DMS79 treated with DMSO at 0.1 percent for 48 hours (cell line): ENCODE results near the gene ZMYM3.
A peak's percentile ranks its signal among the peaks of the same experiment; 100 is the strongest.

ENCODE experiments used
- DNase-seq: peaks from one replicate; lab custom pipeline; 2025; lab: John Stamatoyannopoulos, UW

Gene ZMYM3

DNA sequence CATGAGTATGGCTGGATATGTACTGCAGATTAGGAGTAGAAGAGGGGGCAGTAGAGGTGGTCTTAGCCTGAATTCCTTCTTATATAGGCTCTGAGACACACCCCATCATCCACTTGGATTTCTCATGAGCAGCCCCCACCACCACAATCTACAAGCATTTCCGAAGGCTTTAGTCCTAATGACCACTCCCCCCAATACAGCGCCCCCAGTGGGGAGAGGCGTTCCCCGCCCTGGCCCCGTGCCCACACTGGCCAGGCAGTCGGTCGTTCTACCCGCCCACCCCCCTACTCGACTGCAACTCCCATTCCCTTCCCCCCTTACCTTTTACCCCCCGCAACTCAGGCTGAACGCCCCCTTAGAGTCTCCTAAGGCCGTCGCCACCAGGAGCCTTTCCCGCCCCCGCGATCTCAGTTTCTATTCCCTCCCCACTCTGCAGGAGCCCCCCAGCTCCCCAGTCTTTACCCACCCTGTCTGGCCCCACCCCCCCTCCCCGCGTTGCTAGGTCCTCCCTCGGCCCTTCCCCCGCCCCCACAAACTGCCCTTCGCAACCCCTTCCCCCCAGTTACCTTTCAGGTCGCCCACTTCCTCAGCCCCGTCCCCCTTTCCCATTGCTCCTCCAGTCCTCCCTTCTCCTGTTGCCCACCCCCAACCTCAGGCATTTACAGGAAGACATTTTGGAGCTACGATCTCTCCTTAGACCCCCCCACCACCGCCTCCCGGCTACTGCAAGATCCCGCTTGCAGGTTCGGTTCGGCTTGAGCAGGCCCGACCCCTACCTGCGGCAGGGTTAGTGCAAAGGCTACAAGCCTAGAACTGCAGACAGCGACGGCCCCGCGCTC, 468 bp downstream of the ZMYM3 start:
- peak; percentile 52 for DNase-seq

GRCh38 chrX:71252221-71252620, 1.7 kb downstream of the ZMYM3 start:
- DNase-seq: no peak

DNA sequence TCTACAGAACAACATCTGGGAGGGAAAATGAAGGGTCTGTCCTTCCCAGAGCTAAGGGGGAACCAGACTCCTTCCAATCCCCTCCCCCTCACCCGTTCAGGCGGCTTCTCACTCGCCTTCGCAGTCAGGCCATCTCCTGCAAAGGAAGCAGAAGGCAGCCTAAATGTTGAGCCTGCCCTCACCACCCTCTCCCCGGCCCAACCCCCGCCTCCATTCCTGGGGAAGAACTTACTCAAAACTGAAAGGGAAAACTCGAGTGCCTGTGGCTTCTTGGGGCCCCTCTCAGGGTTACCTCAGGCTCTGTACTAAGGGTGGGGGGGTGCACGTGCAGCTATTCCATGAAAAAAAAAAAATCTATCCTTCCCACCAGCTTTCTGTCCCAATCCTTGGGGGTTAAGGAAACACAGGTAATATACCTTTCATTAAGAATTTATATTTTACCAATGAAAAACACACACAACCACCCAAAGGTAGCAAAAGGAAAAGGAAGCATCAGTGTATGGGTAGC, 2.4 kb downstream of the ZMYM3 start:
- no peak for DNase-seq

DNA sequence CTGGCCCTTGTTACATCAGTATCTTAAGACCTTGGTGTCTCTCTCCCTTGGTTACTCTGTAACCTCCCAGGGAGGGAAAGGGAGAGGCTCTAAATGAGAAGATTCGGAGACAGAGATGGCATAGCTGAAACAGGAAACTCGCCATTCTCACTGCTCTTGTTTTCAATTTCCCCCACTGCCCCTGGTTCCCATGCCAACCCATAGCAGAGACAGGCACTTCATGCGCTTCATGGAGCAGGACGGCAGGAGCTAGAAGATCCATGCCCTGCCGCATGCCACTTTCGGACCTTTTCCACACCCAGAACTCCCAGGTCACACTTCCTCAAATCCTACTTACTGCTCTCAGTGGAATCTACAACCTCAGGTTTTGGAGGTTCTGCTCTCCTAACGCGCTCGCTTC, 3.1 kb downstream of the ZMYM3 start:
- DNase-seq: no peak

DNA sequence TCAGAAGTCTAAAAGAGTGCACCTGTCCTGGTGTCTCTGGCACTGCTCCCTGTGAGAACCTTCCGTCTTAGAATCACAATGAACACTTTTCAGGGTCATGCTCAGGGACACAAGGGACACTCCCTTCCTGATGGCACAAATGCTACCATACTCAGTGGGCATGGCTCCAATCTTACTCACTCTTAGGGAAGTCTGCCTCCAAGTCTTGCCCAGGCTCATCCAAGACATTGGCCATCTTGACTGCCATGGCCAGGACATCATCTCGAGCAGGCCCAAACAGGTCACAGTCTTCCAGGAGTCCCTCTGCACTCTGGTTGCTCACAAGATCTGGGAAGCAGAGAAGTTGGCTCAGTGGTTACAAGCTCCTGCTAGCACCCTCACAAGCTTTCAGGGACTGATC, 8.8 kb downstream of the ZMYM3 start:
- DNase-seq: no peak

GRCh38 chrX:71244359-71245128, 9.4 kb downstream of the ZMYM3 start:
- no peak for DNase-seq

DNA sequence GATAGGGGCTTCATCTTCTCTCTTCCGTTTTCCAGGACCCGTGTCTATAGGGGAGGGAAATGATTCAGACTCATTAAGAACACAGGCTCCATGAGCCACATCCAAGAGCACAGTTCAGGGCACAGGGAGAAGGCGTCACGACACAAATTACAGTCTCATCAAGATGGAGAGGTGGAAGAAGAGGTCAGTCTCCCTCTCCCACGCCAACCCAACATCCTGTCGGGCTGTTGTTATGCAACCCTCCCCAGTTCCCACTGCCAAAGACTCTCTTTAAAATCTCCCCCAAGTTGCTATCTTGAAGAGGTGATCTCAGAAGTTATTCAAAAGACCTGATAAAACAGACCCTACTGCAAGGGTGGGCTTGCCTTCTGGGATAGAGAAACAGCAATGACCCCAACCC, 12.6 kb downstream of the ZMYM3 start:
- no peak for DNase-seq

- no peak for DNase-seq
Observed at GRCh38 chrX:71239781-71240180, 14.2 kb downstream of the ZMYM3 start.

DNA sequence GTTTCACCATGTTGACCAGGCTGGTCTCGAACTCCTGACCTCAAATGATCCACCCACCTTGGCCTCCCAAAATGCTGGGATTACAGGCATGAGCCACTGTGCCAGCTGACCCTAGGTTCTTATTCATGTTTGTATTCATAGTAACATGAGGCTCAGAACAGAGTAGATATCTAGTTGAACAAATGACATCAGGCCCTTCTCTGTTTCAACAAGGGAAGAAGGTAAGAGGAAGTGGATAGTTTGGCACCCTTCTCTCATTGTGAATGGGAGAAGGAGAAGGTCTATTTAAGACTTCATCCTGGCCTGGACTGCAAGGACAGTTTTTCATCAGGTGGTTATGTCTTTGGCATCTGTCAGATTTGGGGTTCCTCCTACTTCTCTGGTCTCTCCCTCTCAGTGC, 17.1 kb downstream of the ZMYM3 start:
- no peak for DNase-seq

DNA sequence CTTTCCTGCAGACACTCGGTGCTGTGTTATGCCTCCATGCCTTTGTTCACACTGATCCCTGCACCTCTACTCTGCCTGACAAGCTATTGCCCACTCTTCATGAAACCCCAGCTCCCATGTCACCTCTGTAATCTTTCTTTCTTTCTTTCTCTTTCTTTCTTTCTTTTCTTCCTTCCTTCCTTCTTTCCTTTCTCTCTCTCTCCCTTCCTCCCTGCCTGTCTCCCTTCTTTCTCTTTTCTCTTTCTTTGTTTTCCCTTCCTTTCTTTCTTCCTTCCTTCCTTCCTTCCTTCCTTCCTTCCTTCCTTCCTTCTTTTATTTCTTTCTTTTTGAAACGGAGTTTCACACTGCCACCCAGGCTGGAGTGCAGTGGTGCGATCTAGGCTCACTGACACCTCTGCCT, 18.5 kb downstream of the ZMYM3 start:
- no peak for DNase-seq

DNA sequence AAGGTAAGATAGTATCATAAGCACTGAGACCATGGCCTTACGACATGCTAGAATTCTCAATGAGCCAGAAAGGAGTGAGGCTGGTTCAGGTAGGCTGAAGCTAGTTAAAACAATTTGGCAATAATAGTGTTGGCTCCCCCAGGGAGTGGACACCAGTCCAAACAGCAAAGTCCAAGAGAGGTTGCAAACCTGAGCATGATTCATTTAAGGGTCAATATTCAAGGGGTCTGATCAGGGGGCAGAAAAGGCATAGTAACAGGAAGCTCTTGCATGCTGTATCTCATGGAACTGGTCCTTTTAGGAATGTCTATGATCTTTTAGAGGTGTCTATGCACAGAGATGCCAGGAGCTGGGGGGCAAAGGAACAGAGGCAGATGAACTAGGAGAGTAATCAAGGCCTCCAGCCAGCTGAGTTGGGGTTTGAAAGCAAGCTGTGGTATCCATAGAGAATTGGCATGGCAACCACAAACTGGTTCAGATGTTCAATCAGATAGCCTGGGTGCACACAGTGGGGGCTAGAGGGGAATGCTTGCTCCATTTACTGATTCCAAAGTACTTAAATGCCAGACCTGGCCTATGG, 25.8 kb downstream of the ZMYM3 start:
- no peak for DNase-seq

GRCh38 chrX:71227370-71228062, 26.4 kb downstream of the ZMYM3 start:
- DNase-seq: no peak

GRCh38 chrX:71225676-71226075, 28.3 kb downstream of the ZMYM3 start:
- DNase-seq: no peak

GRCh38 chrX:71225009-71225408, 28.9 kb downstream of the ZMYM3 start:
- no peak for DNase-seq

DNA sequence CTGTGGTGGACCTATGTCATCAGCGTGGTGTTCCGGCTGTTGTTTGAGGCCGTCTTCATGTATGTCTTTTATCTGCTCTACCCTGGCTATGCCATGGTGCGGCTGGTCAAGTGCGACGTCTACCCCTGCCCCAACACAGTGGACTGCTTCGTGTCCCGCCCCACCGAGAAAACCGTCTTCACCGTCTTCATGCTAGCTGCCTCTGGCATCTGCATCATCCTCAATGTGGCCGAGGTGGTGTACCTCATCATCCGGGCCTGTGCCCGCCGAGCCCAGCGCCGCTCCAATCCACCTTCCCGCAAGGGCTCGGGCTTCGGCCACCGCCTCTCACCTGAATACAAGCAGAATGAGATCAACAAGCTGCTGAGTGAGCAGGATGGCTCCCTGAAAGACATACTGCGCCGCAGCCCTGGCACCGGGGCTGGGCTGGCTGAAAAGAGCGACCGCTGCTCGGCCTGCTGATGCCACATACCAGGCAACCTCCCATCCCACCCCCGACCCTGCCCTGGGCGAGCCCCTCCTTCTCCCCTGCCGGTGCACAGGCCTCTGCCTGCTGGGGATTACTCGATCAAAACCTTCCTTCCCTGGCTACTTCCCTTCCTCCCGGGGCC, 29.7 kb downstream of the ZMYM3 start:
- DNase-seq: no peak

GRCh38 chrX:71222929-71223328, 31.0 kb downstream of the ZMYM3 start, which contains the start of gene GJB1:
GJB1 (plus strand) TSS chrX:71223224; CDS start chrX:71223708, 484 bp downstream.
- no peak for DNase-seq

GRCh38 chrX:71221145-71221544, 32.8 kb downstream of the ZMYM3 start:
- no peak for DNase-seq

GRCh38 chrX:71217298-71217697, 36.6 kb downstream of the ZMYM3 start:
- DNase-seq: no peak

DNA sequence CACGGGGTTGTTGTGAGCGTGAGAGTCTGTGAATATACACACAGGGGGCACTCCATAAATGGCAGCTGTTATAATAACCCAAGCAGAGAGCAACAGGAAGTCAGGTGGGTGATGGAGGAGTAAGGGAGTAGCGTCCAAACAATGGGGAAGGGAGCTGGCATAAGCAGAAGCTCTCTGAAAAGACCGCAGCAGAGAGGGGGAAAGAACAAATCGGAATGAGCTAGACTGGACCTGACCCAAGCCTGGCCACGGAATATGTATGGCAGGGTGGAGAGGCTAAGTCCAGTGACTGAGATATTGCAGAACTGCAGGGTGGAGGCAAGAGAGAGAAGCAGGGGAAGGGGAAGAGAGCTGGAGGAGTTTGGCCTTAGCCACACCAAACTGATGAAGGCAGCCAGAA, 37.5 kb downstream of the ZMYM3 start:
- DNase-seq: no peak

GRCh38 chrX:71215338-71215912, 38.5 kb downstream of the ZMYM3 start:
- no peak for DNase-seq

DNA sequence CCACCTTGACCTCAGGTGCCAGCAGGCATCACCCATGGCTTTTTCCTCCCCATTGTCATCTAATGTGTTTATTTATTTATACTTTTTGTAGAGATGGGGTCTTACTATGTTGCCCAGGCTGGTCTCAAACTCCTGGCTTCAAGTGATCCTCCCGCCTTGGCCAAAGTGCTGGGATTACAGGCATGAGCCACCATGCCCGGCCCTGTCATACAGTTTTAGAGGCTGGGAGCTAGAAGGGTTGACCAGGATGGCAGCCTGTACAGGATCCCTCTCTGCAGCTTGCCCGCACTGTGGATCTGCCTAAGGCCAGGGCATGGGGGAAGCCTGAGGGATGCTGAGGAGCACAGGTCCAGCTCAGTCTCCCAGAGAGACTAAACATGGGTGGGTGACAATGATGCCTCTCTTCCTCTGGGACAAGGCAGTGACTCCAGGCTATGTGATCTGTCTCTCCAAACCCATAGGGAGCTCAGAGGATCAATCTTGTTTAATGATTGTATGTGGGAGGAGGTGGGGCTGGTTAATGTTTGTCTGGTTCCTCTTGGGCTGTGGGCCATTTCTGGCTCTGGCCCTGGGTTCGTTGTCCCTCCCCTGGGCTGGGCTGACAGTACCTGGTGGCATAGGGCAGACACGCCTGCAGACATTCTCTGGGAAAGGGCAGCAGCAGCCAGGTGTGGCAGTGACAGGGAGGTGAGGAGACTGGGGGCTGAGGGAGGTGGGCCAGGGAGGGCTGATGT, 39.2 kb downstream of the ZMYM3 start:
- no peak for DNase-seq
